ENCODE data around the gene C19orf38. TPM values are rescaled to one million over a fixed set of nuclear protein-coding genes. Genes with fewer than 3 reads are reported as not detected.
"Not testable (repeated sequence)": the region's sequence is repeated elsewhere in the genome, so short reads cannot be mapped to it uniquely, and the experiment has no call there.

The C19orf38 gene
- total and polyA plus RNA-seq, 10 donors = 10.2 to 48.1 (median 17.9) TPM

GRCh38 chr19:10866495-10866894 lies 18.3 kb downstream of the C19orf38 start:
- Histone ChIP-seq H3K4me3 (no peak overlapping the region), H3K9me3 (no peaks in the 10 kb centered on the region), H3K27me3 (replicated peaks in 1 of 7) (no peaks in the 10 kb centered on the region), H3K4me1 (peaks cover 0 to 50% (median 30%) of the 10 kb centered on the region in 6 donors), H3K36me3 (peaks cover 0 to 22% (median 0%) of the 10 kb centered on the region in 6 donors), H3K27ac (no peak overlapping the region)
- WGBS, 5 donors = 78 to 95% (median 86%) methylated on average over 10 of the region's 10 CpGs
- TF ChIP-seq POLR2A (IDR thresholded peaks at IDR 0.05) (no peak), POLR2AphosphoS5 (IDR thresholded peaks at IDR 0.05) (no peak), CTCF (IDR thresholded peaks at IDR 0.05 in 8 of 11, conservative IDR thresholded peaks at IDR 0.05 in 3 of 11) (no peak)
- intact Hi-C loops (cut with DNase I; ENCODE audit: low total_unique reads) = no loop called here
- DNase-seq = no peak

- peak overlapping the region in 4 of 8 donors; percentile 63 to 85 (median 82) for H3K27ac ChIP-seq
- peaks cover 0 to 22% (median 0%) of the 10 kb centered on the region in 6 donors for H3K36me3 ChIP-seq
- peak; percentile 80 for DNase-seq
- peaks cover 0 to 4% (median 0%) of the 10 kb centered on the region in 7 donors for H3K27me3 ChIP-seq (replicated peaks in 1 of 7)
- no peaks in the 10 kb centered on the region for H3K9me3 ChIP-seq
- 86 to 96% (median 92%) methylated on average over 10 of the region's 10 CpGs for WGBS, 5 donors
- peaks cover 4 to 68% (median 40%) of the 10 kb centered on the region in 6 donors for H3K4me1 ChIP-seq
- TF ChIP-seq POLR2AphosphoS5 (IDR thresholded peaks at IDR 0.05) (no peak), CTCF (IDR thresholded peaks at IDR 0.05 in 8 of 11, conservative IDR thresholded peaks at IDR 0.05 in 3 of 11) (no peak)
- H3K4me3 ChIP-seq = no peak overlapping the region
- intact Hi-C loops (cut with DNase I; ENCODE audit: low total_unique reads) = no loop called here
Observed at GRCh38 chr19:10868872-10869547, 20.8 kb downstream of the C19orf38 start.

GRCh38 chr19:10869872-10870311 lies 21.7 kb downstream of the C19orf38 start:
- Histone ChIP-seq H3K27ac (peak overlapping the region in 5 of 8 donors; percentile 74 to 88 (median 83)), H3K4me1 (peaks cover 4 to 67% (median 33%) of the 10 kb centered on the region in 6 donors), H3K36me3 (peaks cover 0 to 22% (median 0%) of the 10 kb centered on the region in 6 donors)
- H3K4me3 ChIP-seq; H3K9me3 ChIP-seq; intact Hi-C loops (cut with DNase I; ENCODE audit: low total_unique reads); H3K27me3 ChIP-seq (replicated peaks in 1 of 7): not testable (repeated sequence)
- peak; percentile 90 for DNase-seq
- WGBS, 5 donors = 90 to 95% (median 94%) methylated on average over 11 of the region's 11 CpGs

DNA sequence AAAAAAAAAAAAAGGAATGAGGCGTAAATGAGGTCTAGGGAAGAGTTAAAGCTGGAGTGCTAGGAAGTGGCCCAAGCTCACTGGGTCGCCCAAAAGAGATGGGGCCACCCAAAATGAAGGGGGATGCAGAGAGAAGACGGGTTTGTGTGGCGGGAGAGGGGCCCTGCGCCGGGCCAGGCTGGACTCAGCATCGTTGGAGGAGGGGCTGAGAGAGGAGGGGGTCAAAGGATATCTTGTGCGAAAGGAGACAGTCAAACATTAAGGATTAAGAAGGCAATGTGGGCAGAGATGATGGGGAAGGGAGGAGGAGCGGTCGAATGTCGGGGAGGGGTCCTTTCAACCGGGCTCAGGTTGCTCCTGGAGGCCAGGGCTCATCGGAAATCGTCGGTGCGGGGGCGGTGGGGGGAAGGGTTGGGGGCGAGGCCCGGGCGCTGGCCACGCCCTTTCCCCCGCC lies 22.3 kb downstream of the C19orf38 start:
- DNase-seq = no peak
- H3K4me3 ChIP-seq = peak overlapping the region; percentile 20 to 68 (median 32)
- no peaks in the 10 kb centered on the region for H3K9me3 ChIP-seq
- H3K36me3 ChIP-seq = peaks cover 0 to 20% (median 0%) of the 10 kb centered on the region in 6 donors
- TF ChIP-seq CTCF (IDR thresholded peaks at IDR 0.05 in 8 of 11, conservative IDR thresholded peaks at IDR 0.05 in 3 of 11) (no peak), POLR2AphosphoS5 (IDR thresholded peaks at IDR 0.05) (no peak), POLR2A (IDR thresholded peaks at IDR 0.05) (no peak)
- 1 to 8% (median 4%) methylated on average over 19 to 22 of the region's 22 CpGs for WGBS, 5 donors
- intact Hi-C loops (cut with DNase I; ENCODE audit: low total_unique reads) = no loop called here
- peak overlapping the region in 7 of 8 donors; percentile 70 to 91 (median 83) for H3K27ac ChIP-seq
- peaks cover 4 to 72% (median 33%) of the 10 kb centered on the region in 6 donors for H3K4me1 ChIP-seq
- peaks cover 0 to 4% (median 0%) of the 10 kb centered on the region in 7 donors for H3K27me3 ChIP-seq (replicated peaks in 1 of 7)
